Activated CD4-positive, alpha-beta T cell treated with anti-CD3 and anti-CD28 coated beads, Interleukin-2, amount 50 U/mL, for 24 hours (primary cell): Measurements from ENCODE around the gene DPEP1.

ENCODE experiments used
- DNase-seq, 2 donors: peaks; one replicate each; pipeline ENCODE4 v3.0.0-alpha.2; 2020; ENCODE audit warnings: low read depth in 1 of 2, low spot score in 1 of 2

Gene DPEP1

GRCh38 chr16:89678258-89678657, 64.8 kb downstream of the DPEP1 start:
- no peak for DNase-seq

GRCh38 chr16:89685916-89686315, 72.5 kb downstream of the DPEP1 start:
- DNase-seq: no peak

GRCh38 chr16:89686520-89687091, 73.2 kb downstream of the DPEP1 start, which contains the start of gene CDK10:
TSS of gene CDK10 (plus strand) at chr16:89686689. CDS start at chr16:89686711, 22 bp downstream.
- DNase-seq: peak; percentile 85 to 92

GRCh38 chr16:89687092-89687940, 73.9 kb downstream of the DPEP1 start:
- DNase-seq: no peak
